ENCODE measurements around the gene TICAM1.
"Not testable (repeated sequence)": the region's sequence is repeated elsewhere in the genome, so short reads cannot be mapped to it uniquely, and the experiment has no call there.

Gene TICAM1

DNA sequence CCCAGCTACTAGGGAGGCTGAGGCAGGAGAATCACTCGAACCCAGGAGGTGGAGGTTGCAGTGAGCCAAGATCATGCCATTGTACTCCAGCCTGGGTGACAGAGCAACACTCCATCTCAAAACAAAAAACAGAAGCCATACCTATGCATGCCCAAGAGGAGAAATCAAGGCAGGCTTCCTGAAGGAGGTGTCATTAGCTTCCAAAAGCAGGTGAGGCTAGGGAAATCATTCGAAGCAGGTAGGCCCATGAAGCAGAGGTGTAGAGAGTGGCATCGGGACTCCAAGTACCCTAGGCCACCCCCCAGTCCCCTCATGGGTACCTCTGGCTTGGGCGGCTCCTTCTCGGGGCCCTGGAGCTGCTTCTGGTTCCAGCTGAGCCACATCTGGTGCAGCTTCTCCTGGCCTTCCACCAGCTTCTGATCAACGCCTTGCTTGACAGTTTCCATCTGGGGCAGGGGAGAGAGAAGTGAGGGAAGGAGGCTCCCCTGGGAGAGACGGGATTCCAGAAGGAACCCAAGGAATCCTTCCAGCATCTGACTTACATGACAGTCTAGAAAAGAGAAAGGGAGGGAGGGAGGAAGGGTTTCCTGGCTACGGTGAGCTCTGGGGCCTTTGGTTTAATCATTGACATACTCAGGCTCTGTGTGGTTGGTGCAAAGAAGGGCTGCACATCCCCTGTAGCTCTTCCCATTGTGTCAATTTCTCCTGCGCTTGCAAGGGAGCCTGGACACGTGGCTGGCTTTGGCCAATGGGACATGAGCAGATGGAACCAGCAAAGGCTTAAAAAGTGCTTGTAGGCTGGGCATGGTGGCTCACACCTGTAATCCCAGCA lies 13.1 kb upstream of the TICAM1 start:
- DNase-seq: no peak

DNA sequence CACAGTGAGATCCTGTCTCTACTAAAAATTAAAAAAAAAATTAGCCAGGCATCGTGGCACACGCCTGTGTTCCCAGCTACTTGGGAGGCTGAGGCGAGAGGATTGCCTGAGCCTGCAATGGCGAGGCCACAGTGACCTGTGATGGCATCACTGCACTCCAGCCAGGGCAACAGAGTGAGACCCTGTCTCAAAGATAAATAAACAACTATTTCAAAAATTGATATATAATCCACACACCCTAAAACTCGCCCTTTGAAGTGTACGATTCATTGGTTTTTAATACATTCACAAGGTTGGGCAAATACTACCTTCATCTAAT lies 12.1 kb upstream of the TICAM1 start:
- DNase-seq: no peak

DNA sequence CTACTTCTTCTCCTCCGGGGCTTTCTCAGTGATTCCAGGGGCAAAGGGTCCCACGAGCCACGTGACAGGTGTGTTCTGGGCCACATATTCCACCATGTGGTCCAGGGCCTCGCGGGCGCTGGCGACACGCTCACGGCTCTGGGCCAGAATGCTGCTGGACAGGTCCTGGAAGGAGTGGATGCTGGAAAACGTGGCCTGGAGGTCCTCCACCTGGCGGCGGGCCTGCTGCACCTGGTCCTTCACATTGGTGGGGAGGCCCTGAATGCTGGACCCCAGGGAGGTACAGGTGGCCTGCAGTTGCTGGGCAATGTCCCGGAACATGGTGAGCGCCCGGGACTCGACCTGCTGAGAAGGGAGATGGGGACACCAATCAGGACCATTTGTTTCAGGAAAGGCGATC lies 7.7 kb upstream of the TICAM1 start:
- no peak for DNase-seq

DNA sequence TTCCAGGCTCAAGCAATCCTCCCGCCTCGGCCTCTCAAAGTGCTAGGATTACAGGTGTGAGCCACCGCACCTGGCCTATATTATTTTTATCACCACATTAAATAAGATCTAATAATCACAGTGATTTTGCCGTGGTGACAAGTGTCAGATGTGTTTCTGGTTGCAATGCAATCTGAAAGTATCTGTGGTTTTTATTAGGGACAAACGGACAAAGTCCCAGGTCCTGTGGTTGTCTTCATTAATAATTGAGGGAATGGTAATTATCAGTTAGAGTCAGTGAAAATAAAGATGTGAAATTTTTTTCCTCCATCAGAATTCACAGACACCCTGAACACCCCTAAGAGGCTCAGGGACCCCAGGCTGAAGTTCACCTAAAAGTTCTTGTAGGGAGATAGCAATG lies 1.3 kb upstream of the TICAM1 start:
- no peak for DNase-seq

DNA sequence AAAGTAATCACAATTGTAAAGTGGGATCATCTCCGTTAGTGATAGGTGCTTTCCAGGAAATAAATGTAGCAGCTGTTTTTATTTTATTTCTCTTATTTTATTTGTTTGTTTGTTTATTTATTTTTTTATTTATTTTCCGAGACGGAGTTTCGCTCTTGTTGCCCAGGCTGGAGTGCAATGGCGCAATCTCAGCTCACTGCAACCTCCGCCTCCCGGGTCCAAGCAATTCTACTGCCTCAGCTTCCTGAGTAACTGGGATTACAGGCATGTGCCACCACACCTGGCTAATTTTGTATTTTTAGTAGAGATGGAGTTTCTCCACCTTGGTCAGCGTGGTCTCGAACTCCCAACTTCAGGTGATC lies 448 bp upstream of the TICAM1 start:
- not testable (repeated sequence) for DNase-seq

DNA sequence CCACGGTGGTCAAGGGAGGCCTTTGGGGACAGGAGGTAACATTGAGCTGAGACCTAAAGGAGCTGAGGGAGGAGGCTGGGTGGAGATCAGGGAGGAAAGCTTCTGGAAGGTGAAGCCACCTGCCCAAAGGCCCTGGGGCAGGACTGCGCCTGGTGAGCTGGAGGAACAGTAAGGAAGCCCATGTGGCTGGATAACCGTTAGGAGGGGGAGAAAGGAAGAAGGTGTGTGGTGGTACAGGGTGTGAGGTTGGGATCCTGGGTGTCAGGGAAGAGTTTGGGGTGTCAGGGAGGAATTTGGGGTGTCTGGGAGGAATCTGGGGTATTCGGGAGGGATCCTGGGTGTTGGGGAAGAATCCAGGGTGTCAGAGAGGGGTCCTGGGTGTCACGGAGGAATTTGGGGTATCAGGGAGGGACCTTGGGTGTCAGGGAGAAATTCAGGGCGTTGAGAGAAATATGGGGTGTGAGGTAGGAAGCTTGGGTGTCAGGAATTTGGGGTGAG lies 695 bp downstream of the TICAM1 start:
- no peak for DNase-seq

DNA sequence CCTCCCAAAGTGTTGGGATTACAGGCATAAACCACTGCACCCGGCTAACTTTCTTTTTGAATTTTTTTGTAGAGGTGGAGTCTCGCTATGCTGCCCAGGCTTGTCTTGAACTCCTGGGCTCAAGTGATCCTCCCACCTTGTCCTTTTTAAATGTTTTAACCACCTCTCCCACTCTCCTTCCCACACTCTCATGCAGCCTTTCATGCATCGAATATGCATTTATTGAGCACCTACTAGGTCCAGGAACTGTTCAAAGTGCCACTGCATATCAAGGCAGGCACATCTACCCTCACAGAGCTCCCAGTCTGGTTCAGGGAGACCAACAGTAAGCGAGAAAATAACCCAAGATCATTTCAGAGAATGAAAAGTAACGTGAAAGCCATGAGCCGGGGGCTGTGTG lies 1.2 kb downstream of the TICAM1 start:
- DNase-seq: no peak

DNA sequence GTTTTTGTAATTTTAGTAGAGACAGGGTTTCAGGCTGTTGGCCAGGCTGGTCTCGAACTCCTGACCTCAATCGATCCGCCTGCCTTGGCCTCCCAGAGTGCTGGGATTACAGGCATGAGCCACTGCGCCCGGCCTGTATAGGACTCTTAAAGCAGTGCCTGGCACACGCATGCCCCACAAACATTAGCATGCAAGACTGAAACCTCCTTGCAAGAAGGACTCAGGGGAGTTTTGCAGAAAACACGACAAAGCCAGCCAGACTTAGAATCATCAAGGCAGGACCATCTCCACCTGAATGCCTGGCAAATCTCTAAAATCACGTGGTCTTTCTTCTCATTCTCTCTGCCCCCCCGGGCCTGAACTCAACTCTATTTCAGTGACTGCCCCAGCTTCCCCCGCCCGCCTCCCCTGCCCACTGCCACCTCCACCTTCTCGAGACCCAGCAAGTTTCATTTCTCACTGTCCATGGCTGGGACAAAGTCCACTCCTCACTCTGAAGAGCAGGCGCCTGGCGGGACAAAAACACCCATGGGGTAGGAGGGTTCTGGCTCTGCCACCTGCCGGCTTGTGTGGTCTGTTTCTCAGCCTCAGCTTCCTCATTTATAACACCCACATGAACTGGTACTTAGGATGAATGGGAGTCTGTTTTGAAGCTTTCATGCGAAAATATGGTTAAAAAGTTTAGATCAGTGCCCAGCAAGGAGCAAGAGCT lies 2.4 kb downstream of the TICAM1 start:
- DNase-seq: no peak

DNA sequence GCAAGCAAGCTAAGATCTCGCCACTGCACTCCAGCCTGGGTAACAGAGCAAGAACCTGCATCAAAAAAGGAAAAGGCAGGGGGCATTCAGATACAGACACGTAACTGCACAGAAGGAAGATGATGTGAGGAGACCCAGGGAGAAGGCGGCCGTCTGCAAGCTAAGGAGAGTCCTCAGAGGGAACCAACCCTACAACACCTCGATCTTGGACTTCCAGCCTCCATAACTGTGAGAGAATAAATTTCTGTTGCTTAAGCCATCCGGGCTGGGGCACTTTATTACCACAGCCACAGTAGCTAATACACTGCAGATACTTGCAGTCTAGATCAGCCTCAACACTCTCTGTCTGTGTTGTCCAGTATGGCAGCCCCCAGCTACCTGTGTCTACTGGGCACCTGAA lies 7.9 kb downstream of the TICAM1 start:
- DNase-seq: no peak

DNA sequence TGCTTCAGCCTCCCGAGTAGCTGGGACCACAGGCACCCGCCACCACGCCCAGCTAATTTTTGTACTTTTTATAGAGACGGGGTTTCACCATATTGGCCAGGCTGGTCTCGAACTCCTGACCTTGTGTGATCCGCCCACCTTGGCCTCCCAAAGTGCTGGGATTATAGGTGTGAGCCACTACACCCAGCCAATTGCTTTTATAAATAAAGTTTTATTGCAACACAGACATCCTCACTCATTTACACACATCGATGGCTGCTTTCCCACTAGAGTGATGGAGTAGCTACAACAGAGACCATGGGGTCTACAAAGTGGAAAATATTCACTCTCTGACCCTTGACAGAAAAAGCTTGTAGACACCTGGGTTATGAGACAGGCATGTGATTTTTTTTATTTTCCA lies 9.2 kb downstream of the TICAM1 start:
- not testable (repeated sequence) for DNase-seq

DNA sequence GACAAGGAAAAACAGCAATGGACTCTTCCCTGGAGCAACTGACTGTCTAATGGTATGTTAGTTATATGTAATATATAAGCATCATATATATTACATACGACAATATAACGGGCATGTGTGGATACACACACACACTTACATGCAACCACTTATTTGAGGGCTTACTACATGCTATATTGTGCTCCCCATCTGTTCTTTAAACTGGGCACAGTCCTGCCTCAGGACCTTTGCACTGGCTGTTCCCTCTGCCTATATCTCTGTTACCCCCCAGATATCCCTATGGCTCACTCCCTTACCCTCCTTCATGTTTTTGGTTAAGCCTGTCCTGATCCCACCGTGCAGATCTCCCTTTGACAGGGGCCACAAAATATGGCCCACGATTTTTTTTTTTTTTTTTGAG lies 10.2 kb downstream of the TICAM1 start:
- no peak for DNase-seq

DNA sequence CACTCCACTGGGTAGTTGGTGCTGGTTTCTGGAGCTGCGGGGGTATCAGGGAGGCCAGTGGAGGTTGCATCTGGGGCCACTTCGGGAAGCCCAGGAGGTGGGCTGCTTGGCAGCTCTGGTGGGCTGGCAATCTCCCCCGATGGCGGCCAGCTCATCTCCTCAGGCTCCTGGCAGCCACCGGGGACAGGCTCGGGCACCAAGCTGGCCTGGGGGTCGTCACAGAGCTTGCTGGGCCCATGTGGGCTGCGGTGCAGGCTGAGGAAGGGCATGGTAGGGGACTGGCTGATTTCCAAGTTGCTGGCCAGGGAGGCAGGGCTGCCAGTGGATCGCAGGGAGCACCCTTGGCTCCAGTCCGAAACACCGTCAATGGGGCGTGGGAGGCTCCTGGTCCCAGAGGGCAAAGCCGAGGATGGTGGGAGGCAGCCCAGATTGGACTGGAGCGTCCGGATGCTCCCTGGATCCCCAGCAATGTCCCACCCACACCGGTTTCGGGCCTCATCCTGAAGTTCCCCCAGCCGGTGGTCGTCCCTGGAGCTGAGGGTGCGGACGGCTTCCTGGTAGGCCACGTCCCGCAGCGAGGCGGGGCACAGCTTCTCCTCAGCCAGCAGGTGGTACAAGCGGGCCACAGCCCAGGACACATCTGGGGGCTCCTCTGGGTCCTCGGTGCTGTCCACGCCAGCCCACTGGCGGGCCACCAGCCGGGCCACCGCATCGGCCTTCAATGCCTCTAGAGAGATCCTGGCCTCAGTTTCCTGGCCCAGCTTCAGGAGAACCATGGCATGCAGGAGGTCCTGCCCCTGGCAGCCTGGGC lies 13.8 kb downstream of the TICAM1 start:
- DNase-seq: no peak

DNA sequence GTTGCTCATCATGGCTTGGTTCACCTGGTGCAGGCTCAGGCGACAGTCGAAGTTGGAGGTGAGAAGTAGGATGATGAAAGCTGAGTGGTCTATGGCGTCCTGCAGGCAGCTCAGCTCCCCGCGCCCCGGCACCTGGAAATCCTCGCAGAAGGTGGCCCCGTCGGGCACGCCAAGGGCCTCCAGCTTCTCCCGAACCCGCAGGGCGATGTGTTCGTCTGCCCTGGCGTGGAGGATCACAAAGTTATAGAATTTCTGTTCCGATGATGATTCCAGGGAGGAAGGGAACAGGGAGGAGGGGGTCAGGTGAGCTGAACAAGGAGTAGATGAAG lies 14.6 kb downstream of the TICAM1 start:
- DNase-seq: no peak

DNA sequence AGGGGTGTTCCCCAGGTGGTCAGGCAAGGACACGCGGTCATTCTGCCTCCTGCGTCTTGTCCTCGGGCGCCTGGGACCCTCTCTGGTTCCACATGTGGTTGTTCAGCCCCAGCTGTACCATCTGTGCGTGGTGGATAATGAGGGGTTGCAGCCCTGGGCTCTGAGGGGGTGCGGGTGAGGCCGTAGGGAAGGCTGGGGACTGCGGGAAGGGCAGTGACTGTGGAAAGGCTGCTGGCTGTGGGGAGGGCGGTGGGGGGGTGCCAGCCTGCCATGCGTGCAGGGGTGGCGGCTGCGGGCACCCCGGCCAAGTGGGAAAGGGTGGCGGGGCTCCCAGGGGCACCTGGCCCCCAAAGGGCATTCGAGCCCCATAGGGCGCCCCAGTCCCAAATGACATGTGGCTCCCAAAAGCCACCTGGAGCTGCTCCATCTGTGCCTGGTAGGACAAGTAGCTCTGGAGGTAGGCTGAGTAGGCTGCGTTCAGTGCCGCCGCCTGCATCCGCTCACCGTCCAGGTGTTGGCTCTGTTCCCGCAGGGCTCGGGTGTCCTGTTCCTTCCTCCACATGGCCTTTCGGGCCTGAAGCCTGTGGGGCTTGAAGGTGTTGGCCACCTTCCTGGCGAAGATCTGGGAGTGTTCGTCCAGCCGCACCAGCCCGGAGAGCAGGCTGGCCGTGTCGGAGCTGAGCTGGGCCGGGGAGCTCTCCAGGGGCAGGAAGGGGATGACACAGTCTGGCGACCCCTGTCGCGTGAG lies 15.1 kb downstream of the TICAM1 start:
- DNase-seq: no peak

DNA sequence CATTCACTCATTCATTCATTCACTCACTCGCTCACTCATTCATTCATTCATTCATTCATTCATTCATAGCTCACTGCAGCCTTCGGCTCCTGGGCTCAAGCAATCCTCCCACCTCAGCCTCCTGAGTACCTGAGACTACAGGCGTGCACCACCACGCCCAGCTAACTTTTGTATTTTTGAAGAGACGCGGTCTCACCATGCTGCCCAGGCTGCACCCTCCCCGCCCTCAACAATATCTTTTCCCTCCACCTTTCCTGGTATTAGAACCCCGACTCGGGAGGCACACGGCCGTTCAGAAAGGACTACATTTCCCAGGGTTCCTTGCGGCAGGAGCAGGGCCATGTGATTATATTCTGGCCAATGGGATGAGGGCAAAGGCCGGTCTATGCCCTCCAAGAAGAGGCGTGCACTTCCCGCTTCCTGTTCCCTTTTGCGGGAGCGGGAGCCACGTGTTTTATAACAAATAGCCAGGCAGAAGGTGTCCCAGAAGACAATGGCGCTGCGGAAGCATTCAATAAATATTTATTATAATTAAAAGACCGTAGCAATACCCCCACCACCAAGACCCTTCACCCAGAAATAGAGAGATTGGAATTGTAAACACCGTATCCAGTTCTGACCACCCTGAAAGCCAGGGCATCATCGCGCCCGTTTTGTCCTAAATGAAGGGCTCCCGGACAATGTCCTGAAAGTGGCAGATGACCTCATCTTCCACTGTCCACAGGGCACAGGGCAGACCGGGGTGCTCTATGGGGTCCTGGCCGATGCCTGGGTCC lies 15.9 kb downstream of the TICAM1 start:
- DNase-seq: peak; percentile 73

DNA sequence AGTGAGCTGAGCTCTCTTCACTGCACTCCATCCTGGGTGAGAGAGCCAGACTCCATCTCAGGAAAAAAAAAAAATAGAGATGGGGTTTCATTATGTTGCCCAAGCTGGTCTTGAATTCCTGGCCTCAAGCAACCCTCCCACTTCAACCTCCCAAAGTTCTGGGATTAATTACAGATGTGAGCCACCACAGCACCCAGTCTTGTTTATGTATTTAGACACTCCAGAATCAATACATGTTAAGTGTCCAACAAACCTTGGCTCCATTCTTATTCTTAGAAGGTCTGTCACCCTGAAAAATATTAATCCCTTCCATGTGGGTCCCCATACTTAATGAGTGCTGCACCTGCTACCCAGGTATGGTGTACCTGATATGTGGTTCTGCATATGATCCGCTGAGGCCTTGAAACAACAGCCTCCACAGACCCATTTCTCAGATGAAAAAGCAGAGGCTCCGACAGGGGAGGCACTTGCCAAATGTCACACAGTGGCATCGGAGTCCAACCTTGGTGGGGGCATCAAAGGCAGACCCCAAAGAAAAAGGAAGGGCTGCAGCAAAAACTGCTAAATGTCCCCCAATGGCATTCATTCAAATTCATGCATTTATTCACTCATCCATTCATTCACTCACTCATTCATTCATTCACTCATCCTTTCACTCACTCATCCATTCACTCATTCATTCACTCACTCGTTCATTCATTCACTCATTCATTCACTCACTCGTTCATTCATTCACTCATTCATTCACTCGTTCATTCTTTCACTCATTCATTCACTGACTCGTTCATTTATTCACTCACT lies 16.7 kb downstream of the TICAM1 start:
- DNase-seq: no peak

DNA sequence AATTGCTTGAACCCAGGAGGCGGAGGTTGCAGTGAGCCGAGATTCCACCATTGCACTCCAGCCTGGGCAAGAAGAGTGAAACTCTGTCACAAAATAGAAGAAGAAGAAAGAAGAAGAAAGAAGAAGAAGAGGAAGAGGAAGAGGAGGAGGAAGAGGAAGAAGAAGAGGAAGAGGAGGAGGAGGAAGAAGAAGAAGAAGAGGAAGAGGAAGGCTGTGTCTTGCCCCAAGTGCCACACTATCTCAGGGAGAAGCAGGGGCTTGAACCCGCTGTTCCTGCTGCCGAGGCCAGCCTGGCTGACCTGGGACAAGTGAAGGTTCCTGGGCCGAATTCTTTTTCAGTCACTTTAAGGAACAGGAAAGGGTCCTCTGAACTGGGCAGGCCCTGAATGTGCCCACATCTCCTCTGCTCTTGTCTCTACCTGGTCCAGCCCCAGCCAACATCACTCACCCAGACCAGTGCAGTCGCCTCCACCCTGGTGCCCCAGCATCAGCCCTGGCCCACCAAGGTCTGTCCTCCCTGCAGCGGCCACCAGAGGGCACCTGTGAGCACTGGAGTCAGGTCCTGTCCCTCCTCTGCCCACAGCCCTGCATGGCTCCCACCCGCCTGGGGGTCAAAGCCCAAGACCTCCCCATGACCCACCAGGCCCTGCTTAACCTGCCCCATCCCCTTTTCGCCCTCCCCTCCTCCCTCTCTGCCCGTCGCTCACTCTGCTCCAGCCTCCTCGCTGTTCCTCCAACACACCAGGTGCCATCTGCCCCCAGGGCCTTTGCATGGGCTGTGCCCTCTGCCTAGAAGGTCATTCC lies 20.0 kb downstream of the TICAM1 start:
- peak; percentile 96 for DNase-seq

DNA sequence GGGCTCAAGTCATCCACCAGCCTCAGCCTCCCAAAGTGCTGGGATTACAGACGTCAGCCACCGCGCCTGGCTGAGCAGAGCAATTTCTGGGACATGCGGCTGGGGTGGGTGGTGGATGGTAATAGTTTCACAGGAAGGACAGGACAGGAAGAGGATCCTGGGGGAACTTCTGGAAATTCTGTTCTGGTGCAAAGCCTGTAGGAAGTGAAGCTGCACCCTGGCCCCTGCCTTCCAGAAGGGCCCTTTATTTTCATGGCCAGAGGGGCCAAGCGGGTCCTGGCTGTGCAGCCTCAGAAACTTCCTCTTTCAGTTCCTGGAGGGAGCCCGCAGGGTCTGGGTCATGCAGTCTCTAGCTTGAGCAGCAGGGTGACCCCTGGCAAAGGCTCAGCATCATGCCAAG lies 24.3 kb downstream of the TICAM1 start:
- no peak for DNase-seq

DNA sequence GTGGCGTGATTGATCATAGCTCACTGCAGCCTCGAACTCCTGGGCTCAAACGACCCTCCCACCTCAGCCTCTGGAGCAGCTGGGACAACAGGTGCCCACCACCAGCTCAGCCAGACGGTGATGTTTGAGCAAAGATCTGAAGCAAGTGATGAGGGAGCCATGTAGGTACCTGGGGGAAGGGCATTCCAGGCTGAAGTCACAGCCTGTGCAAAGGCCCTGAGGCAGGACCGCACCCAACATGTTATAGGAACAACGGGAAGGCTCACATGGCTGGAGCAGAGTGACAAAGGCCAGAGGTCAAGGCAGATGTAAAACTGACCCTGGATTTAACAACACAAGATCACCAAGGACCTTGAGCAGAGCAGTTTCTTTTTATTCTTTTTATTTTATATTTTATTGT lies 25.1 kb downstream of the TICAM1 start:
- DNase-seq: no peak

DNA sequence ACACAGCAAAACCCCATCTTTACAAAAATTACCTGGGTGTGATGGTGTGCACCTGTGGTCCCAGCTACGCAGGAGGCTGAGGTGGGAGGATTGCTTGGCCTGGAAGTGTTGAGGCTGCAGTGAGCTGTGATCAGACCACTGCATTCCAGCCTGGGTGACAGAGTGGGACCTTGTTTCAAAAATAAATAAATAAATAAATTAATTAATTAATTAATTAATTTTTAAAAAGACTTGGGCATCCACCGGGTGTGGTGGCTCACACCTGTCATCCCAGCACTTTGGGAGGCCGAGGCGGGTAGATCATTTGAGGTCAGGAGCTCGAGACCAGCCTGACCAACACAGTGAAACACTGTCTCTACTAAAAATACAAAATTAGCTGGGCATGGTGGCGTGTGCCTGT lies 26.4 kb downstream of the TICAM1 start:
- DNase-seq: not testable (repeated sequence)
